ENCODE results near the gene KBTBD13.

GRCh38 chr15:65068403-65068788 lies 8.2 kb upstream of the KBTBD13 start:
- no peak for TF ChIP-seq POLR2A (IDR thresholded peaks at IDR 0.05)
- TF ChIP-seq CTCF (IDR thresholded peaks at IDR 0.05): no peak

Data from Peyer's patch (tissue), 4 donors.